Colonic mucosa (tissue), 4 donors: ENCODE measurements around the gene PRKAR1B. TPM values are rescaled to one million over a fixed set of nuclear protein-coding genes. Genes with fewer than 3 reads are reported as not detected.

ENCODE experiments used
- DNase-seq: peaks from one replicate; pipeline ENCODE4 v3.0.0-alpha.2; 2020
- H3K27ac ChIP-seq: fragments of 200-600 bp; one replicate; pipeline ENCODE4 v1.8.0; 2021
- H3K27me3 ChIP-seq: fragments of 200-600 bp; one replicate; pipeline ENCODE4 v1.8.0; 2021
- H3K36me3 ChIP-seq: fragments of 200-600 bp; one replicate; pipeline ENCODE4 v1.8.0; 2021
- H3K4me1 ChIP-seq: fragments of 200-600 bp; one replicate; pipeline ENCODE4 v1.8.0; 2021; ENCODE audit warnings: mild to moderate bottlenecking
- H3K4me3 ChIP-seq: fragments of 200-600 bp; one replicate; pipeline ENCODE4 v1.8.0; 2021
- H3K9ac ChIP-seq, 2 donors: one replicate each; pipeline ENCODE4 v1.7.0; 2013; ENCODE audit warnings: control low read depth in 2 of 2, low read depth in 2 of 2, low read length in 2 of 2
- H3K9me3 ChIP-seq: fragments of 200-600 bp; one replicate; pipeline ENCODE4 v1.8.0; 2021
- CTCF ChIP-seq: fragments of 200-600 bp; IDR thresholded peaks from one replicate; pipeline ENCODE4 v1.8.0; 2022; ENCODE audit warnings: antibody characterized with exemption, mild to moderate bottlenecking
- intact Hi-C: fragments of 100-400 bp; cut with DNase I; formaldehyde crosslinking; loops from one replicate; pipeline ENCODE4 v1.14.1; 2022
- total RNA-seq, 2 donors: library from RNA; stranded (reverse); fragmentation: NEBNext Ultra II Directional in 1 of 2; extraction: Animal tissue kit (Norgen Biotek cat#: 25700) in 1 of 2; gene quantifications; one replicate each; pipeline ENCODE4 v1.2.1, GENCODE V29; 2021
- donor health status: healthy.
- donor health status: DM: no; HTN: no; CAD: no.
- donor health status: DM: no; HTN: no; CAD: no.

Gene PRKAR1B
- total RNA-seq, 2 donors from 2014 or later, result 19.2 to 32.8 TPM

GRCh38 chr7:628402-628763 lies 98.7 kb downstream of the PRKAR1B start:
- H3K27me3 ChIP-seq, result no peaks in the 10 kb centered on the region
- intact Hi-C loops, result no loop called here
- H3K4me1 ChIP-seq, result no peaks in the 10 kb centered on the region
- DNase-seq, result no peak
- no peak overlapping the region for H3K4me3 ChIP-seq
- no peaks in the 10 kb centered on the region for H3K36me3 ChIP-seq
- H3K27ac ChIP-seq, result no peak overlapping the region
- no peak overlapping the region for H3K9ac ChIP-seq
- no peak for TF ChIP-seq CTCF
- H3K9me3 ChIP-seq, result no peaks in the 10 kb centered on the region

- Histone ChIP-seq H3K9me3 (no peaks in the 10 kb centered on the region), H3K36me3 (no peaks in the 10 kb centered on the region), H3K4me1 (no peaks in the 10 kb centered on the region), H3K4me3 (no peak overlapping the region), H3K27ac (no peak overlapping the region), H3K27me3 (no peaks in the 10 kb centered on the region), H3K9ac (no peak overlapping the region)
- DNase-seq, result no peak
- intact Hi-C loops, result no loop called here
- TF ChIP-seq CTCF, result no peak
These were observed 99.2 kb downstream of the PRKAR1B start for GRCh38 chr7:627661-628401.

- H3K27ac ChIP-seq, result peak overlapping the region; percentile 48
- intact Hi-C loops, result no loop called here
These were observed 101.6 kb downstream of the PRKAR1B start for GRCh38 chr7:625376-625971.

GRCh38 chr7:623464-623863 lies 103.6 kb downstream of the PRKAR1B start:
- no peak overlapping the region for H3K27ac ChIP-seq
- no peak for TF ChIP-seq CTCF
- H3K4me1 ChIP-seq, result peaks cover 9% of the 10 kb centered on the region
- H3K9ac ChIP-seq, result no peak overlapping the region
- no peaks in the 10 kb centered on the region for H3K9me3 ChIP-seq
- no peak for DNase-seq
- H3K27me3 ChIP-seq, result no peaks in the 10 kb centered on the region
- intact Hi-C loops, result loop anchor here (5.0 kb wide), 1 partner anchor 84 kb away; no protein-coding TSS in a partner anchor
- no peak overlapping the region for H3K4me3 ChIP-seq
- no peaks in the 10 kb centered on the region for H3K36me3 ChIP-seq

More at GRCh38 chr7:625376-625971, 101.6 kb downstream of the PRKAR1B start:
- DNase-seq, result no peak
- no peaks in the 10 kb centered on the region for H3K36me3 ChIP-seq
- no peaks in the 10 kb centered on the region for H3K9me3 ChIP-seq
- TF ChIP-seq CTCF, result no peak
- no peak overlapping the region for H3K4me3 ChIP-seq
- no peaks in the 10 kb centered on the region for H3K4me1 ChIP-seq
- H3K9ac ChIP-seq, result no peak overlapping the region
- H3K27me3 ChIP-seq, result no peaks in the 10 kb centered on the region

GRCh38 chr7:621572-622285 lies 105.4 kb downstream of the PRKAR1B start:
- intact Hi-C loops, result loop anchor here (5.0 kb wide), 1 partner anchor 86 kb away; no protein-coding TSS in a partner anchor
- H3K27ac ChIP-seq, result peak overlapping the region; percentile 38

More at GRCh38 chr7:621572-622285, 105.4 kb downstream of the PRKAR1B start:
- no peak overlapping the region for H3K4me3 ChIP-seq
- H3K4me1 ChIP-seq, result peaks cover 11% of the 10 kb centered on the region
- TF ChIP-seq CTCF, result no peak
- H3K36me3 ChIP-seq, result no peaks in the 10 kb centered on the region
- H3K9me3 ChIP-seq, result no peaks in the 10 kb centered on the region
- no peaks in the 10 kb centered on the region for H3K27me3 ChIP-seq
- H3K9ac ChIP-seq, result peak overlapping the region; percentile 1 to 62
- DNase-seq, result peak; percentile 77
